Measurements from ENCODE around the gene AFTPH. TPM values are rescaled to one million over a fixed set of nuclear protein-coding genes. Genes with fewer than 3 reads are reported as not detected.

AFTPH gene
- total RNA-seq, 4 donors from 2014 or later = 23.0 to 35.5 (median 27.7) TPM

DNA sequence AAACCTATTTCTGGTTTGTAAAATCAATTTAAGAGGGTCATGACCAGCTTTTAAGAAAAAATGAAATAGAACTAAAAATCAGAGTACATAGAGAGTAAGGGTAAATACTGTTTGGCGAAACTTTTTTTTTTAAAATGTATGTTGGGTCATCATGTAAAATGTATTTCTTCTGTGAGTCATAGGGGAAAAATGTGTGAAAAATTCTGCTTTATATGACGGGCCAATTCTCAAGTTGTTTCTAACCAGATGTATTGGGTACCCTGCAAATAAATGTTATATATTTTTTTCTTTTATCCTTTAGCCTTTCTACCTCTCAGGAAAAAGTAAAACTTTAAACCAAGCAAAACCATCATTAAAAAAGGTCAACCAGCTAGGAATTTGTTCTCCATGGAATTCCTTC lies 13.9 kb downstream of the AFTPH start:
- DNase-seq (ENCODE audit: low spot score) (no peak), ATAC-seq (ENCODE audit: low FRiP score) (no peak)
- TF ChIP-seq, protein P1, sequence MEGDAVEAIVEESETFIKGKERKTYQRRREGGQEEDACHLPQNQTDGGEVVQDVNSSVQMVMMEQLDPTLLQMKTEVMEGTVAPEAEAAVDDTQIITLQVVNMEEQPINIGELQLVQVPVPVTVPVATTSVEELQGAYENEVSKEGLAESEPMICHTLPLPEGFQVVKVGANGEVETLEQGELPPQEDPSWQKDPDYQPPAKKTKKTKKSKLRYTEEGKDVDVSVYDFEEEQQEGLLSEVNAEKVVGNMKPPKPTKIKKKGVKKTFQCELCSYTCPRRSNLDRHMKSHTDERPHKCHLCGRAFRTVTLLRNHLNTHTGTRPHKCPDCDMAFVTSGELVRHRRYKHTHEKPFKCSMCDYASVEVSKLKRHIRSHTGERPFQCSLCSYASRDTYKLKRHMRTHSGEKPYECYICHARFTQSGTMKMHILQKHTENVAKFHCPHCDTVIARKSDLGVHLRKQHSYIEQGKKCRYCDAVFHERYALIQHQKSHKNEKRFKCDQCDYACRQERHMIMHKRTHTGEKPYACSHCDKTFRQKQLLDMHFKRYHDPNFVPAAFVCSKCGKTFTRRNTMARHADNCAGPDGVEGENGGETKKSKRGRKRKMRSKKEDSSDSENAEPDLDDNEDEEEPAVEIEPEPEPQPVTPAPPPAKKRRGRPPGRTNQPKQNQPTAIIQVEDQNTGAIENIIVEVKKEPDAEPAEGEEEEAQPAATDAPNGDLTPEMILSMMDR (IDR thresholded peaks at IDR 0.05) = no peak

DNA sequence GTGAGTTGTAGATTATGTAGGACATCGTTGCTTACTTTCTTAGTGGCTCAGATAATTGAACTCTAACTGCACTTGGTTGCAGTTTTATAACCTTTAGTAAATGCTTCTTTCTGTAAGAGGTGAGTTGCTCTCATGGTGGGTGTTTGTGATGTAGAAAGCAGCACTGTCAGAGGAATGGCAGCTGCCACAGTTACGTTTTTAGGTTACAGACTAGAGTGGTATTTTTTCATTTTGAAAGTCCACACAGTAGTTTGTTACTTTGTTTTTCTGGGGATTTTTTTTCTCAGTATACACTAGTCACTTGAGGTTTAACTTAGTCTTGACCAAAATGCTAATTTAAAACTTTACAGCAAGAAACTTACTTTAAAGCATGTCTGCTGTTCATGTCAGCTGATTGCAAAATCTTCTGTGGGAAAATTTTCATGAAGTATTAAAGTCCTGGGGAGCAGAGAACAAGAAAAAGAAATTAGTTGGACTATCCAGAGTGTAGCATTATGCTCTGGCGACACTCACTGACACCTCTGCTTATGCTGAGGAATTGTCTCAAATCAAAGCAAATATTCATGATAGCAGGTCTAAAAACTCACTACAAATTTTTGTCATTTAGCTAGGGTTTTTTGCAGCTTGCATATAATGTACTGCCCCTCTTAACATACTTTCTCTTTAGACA lies 14.8 kb downstream of the AFTPH start:
- DNase-seq (ENCODE audit: low spot score) (no peak), ATAC-seq (ENCODE audit: low FRiP score) (no peak)
- TF ChIP-seq, protein P1 (IDR thresholded peaks at IDR 0.05) = no peak

DNA sequence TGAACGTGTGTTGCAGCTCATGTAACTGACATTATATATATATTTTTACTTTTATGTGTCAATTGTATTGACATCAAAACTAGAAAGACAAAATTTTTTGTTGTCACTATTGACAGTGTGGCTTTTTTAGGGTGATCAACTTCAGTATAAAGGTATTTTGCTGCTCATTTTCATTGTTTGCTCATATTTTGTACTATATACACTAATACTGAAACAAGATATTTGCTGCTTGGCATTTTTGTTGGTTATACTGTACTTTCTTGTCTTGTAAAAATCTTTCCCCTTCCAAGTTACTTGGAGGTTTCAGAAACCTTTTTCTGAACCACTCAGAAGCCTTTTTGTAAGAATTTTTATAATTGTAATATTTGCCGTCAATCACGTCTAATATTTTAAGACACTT lies 16.5 kb downstream of the AFTPH start:
- ATAC-seq (ENCODE audit: low FRiP score) = no peak
- DNase-seq (ENCODE audit: low spot score) = no peak
- TF ChIP-seq, protein P1 (IDR thresholded peaks at IDR 0.05) = no peak

DNA sequence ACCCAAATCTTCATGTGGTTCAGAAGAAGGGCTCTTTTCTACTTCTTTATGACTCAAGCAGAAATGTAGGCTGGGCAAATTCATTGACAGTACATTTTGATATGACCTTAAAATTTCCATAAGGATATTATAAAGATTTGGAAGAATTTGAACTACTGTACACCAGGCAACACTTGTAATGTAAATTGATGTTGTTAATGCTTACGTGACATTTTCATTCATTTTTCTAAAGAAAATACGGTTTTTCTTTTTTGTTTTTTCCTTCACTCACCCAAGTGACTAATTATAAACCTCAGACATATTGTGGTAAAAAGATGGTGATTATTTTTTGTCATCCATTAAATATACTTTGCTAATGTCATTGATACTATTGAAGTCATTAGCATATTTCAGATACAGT lies 17.4 kb downstream of the AFTPH start:
- DNase-seq (ENCODE audit: low spot score) (no peak), ATAC-seq (ENCODE audit: low FRiP score) (no peak)
- TF ChIP-seq, protein P1 (IDR thresholded peaks at IDR 0.05) = no peak

DNA sequence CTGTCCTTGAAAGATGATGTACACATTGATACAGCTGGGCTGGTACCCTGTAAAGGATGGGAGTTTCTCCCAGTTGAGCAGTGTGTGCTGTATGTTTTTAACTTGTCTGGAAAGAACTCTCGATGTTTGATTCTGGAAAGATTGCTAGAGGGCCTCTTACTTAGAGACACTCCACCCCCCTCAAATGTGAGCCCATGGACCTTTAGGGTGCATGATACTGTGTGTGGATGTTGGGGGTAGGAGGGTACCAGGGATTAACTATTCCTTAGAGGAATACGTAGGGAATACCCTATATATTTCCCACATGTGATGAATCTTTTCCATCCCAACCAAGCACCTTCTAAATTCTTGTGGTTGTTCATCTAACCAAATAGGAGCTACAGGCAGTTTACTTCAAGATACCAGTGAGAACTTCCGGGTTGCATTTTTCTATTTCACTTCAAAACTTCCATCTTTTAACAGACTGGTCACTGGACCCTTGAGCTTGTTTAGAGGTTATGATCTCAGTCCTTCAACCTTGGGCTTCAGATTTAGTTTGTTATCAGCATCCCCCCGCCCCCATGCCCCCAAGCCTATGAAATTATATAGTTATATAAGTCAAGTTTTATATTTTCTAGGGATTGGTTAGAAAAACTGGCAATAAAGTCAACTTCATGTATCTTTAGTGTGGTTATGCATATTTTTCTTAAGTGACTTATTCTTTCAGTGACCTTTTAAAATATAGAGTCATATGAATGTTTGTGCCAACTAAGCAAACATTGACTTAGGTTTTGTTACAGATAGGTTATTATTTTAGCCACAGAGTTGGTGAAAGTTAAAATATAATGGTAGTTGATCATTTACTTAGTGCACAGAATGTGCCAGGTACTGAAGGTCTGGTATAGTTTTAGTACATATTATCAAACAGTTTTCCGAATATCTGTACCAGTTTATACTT lies 18.2 kb downstream of the AFTPH start:
- TF ChIP-seq, protein P1 (IDR thresholded peaks at IDR 0.05) = no peak
- DNase-seq (ENCODE audit: low spot score) (no peak), ATAC-seq (ENCODE audit: low FRiP score) (no peak)

DNA sequence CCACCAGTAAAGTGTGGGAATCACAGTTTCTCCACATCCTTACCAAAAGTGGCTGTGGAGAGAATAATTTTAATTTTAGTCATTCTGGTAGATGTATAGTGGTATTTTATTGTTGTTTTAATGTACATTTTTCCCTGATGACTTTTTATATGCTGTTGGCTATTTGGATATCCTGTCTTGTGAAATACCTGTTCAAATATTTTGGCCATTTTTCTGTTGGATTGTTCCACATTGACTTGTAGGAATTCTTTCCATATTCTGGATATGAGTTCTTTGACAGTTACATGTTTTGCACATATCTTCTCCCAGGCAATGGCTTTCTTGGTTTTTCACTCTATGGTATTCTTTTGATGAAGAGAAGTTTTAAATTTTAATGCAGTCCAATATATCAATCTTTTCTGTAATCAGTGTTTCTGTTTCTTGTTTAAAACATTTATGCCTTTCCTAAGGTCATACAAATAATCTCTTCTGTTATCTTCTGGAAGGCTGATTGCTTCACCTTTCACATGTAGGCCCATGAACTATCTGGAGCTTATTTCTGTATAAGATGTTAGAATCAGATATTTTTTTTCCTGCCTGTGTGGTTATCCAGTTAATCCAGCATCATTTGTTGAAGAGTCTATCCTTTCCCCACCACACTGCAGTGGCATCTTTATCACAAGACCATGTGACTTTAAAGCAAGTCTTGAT lies 19.0 kb downstream of the AFTPH start:
- DNase-seq (ENCODE audit: low spot score) = no peak
- TF ChIP-seq, protein P1 (IDR thresholded peaks at IDR 0.05) = no peak
- ATAC-seq (ENCODE audit: low FRiP score) = no peak

Measured in omental fat pad (tissue), 4 donors.